H1 (cell line): Measurements from ENCODE around the gene CDH22. TPM values are rescaled to one million over a fixed set of nuclear protein-coding genes. Genes with fewer than 3 reads are reported as not detected.

Experiments used
- BACH1 ChIP-seq: IDR thresholded peaks from 2 replicates; pipeline ENCODE4 v1.6.1; 2012; ENCODE audit warnings: low read length, improper control_type of control experiment
- CREB1 ChIP-seq: IDR thresholded peaks from 2 replicates; pipeline ENCODE4 v1.6.1; 2012; ENCODE audit warnings: inconsistent platforms
- PHF8 ChIP-seq: fragments of 200-600 bp; sonication (generic); conservative IDR thresholded peaks from 2 replicates; pipeline ENCODE4 v1.7.1; 2012; ENCODE audit warnings: low read depth, mild to moderate bottlenecking, inconsistent platforms, low read length, moderate library complexity
- POLR2AphosphoS5 ChIP-seq: IDR thresholded peaks from 2 replicates; pipeline ENCODE4 v1.6.1; 2011; ENCODE audit warnings: low read depth, low read length
- RXRA ChIP-seq: IDR thresholded peaks from 2 replicates; pipeline ENCODE4 v1.6.1; 2011; ENCODE audit warnings: low read depth, mild to moderate bottlenecking, low read length, moderate library complexity; ENCODE audit not compliant: insufficient read depth
- ZNF274 ChIP-seq: IDR thresholded peaks from 2 replicates; pipeline ENCODE4 v1.7.0; 2012; ENCODE audit warnings: low read length, borderline replicate concordance; ENCODE audit errors: extremely low read depth
- polyA plus RNA-seq, 7 experiments: library from polyadenylated mRNA; depleted of rRNA in 3 of 7; stranded (reverse) in 5 of 7; unstranded in 2 of 7; fragments of >200 nt in 5 of 7; fragments of 200-250 nt in 2 of 7; gene quantifications; 1 replicate in 5 of 7; 2 replicates in 1 of 7; 4 replicates in 1 of 7; pipeline versions ENCODE4 v1.2.1 to v1.2.3, GENCODE V29; 2011 to 2013; ENCODE audit warnings: missing spikeins in 2 of 7, mixed read lengths in 2 of 7
- total RNA-seq: library from RNA; stranded (reverse); fragmentation: NEBNext Ultra II Directional; extraction: Animal tissue kit (Norgen Biotek cat#: 25700); gene quantifications from 2 replicates; pipeline ENCODE4 v1.2.1, GENCODE V29; 2021
- TF ChIP-seq, protein P1 (sequence below), 3 experiments: IDR thresholded peaks; 1 replicate in 2 of 3; 2 replicates in 1 of 3; pipeline versions ENCODE4 v1.5.1 to v1.6.1; 2011; ENCODE audit warnings: low read length in 3 of 3, mild to moderate bottlenecking in 3 of 3, inconsistent platforms in 2 of 3, low read depth in 1 of 3, moderate library complexity in 1 of 3; ENCODE audit not compliant: insufficient read depth in 1 of 3; ENCODE audit errors: control extremely low read depth in 1 of 3

CDH22 gene
- total and polyA plus RNA-seq, 2 of the 8 experiments (the other 6 are each of a cell fraction or from before 2014, with no cell fraction given) = 0.35 to 0.39 TPM

DNA sequence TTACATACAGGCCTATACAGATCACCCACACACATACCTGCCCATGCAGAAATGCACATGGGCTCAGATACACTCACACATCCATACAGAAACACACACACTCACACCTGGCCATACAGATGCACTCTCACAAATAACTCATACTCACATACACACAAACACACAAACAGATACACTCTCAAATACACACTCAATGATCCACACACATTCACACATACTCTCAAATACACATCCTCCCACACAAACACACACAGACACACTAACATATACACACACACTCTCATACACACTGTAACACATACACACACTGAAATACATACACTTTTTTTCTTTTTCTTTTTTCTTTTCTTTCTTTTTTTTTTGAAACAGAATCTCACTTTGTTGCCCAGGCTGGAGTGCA is 90.7 kb downstream of the CDH22 start (continued):
- TF ChIP-seq BACH1 = no peak
- no peak for TF ChIP-seq RXRA
- no peak for TF ChIP-seq CREB1
- no peak for TF ChIP-seq ZNF274
- TF ChIP-seq, protein P1, sequence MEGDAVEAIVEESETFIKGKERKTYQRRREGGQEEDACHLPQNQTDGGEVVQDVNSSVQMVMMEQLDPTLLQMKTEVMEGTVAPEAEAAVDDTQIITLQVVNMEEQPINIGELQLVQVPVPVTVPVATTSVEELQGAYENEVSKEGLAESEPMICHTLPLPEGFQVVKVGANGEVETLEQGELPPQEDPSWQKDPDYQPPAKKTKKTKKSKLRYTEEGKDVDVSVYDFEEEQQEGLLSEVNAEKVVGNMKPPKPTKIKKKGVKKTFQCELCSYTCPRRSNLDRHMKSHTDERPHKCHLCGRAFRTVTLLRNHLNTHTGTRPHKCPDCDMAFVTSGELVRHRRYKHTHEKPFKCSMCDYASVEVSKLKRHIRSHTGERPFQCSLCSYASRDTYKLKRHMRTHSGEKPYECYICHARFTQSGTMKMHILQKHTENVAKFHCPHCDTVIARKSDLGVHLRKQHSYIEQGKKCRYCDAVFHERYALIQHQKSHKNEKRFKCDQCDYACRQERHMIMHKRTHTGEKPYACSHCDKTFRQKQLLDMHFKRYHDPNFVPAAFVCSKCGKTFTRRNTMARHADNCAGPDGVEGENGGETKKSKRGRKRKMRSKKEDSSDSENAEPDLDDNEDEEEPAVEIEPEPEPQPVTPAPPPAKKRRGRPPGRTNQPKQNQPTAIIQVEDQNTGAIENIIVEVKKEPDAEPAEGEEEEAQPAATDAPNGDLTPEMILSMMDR (IDR thresholded peaks at IDR 0.05; ENCODE audit: control extremely low read depth in 1 of 3, insufficient read depth in 1 of 3, low read depth in 1 of 3, low read length in 3 of 3) = no peak
- no peak for TF ChIP-seq POLR2AphosphoS5
- TF ChIP-seq PHF8 = no peak
